Measurements from ENCODE around the gene FBLN1. TPM values are rescaled to one million over a fixed set of nuclear protein-coding genes. Genes with fewer than 3 reads are reported as not detected.

The FBLN1 gene
- polyA plus RNA-seq, 1 of the 3 experiments (the other 2 are of a cell fraction): 147 TPM

DNA sequence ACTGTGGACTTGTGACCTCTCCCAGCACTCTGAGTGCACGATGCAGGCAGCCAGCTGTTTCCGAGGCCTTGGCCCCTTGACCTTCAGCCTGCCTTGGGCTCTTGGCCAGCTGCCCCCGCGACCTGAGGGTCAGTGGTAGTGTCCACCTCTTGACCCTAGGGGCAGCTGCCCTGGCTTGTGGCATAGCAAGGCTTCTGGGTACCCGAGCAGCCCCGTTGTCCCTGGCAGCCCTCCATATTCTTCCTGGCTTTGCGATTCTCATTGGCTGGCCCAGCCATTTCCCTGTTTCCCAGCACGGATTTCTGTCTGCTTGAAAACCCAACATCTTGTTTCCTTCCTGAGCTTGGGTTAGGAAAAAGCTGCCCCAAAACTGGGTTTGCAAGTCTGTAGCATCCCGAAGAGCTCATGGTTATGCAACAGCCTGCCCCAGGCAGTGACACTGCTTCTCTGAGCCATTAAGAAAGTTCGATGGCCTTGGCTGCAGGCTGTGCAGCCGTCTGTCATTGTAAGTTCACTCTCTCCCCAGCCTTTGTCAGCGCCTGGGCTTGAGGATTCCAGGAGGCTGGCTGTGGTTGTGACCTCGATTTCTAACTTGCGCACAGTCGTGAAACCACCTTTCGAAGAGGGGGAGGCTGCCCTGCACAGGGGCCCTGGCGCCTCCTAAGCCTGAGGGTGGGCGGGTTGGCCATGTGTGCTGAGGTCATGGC, 48.8 kb downstream of the FBLN1 start:
- no peaks in the 10 kb centered on the region for H3K79me2 ChIP-seq (ENCODE audit: insufficient read depth)
- WGBS (ENCODE audit: low lambda C conversion rate): 86% methylated on average over 8 of the region's 18 CpGs
- no peak overlapping the region for H3K9ac ChIP-seq
- ChIA-PET POLR2A (no interaction called here), CTCF (interaction anchor here (0.6 to 7.6 kb wide), 8 partner anchors 11 to 571 kb away, joined by 3 to 108 read pairs (median 4); partner anchors contain the start of gene FBLN1)
- no peaks in the 10 kb centered on the region for H4K20me1 ChIP-seq (ENCODE audit: insufficient read depth)
- no peak for DNase-seq
- no peak overlapping the region for H2AFZ ChIP-seq (ENCODE audit: low read depth)
- H3K36me3 ChIP-seq (replicated peaks in 1 of 2; ENCODE audit: control insufficient read depth in 1 of 2, insufficient read depth in 2 of 2, low read length in 1 of 2): peaks cover 0 to 36% of the 10 kb centered on the region in 2 experiments
- H3K9me2 ChIP-seq: no peaks in the 10 kb centered on the region
- no peak overlapping the region for H3K4me3 ChIP-seq (ENCODE audit: low read depth in 2 of 2, low read length in 1 of 2)
- H3K27ac ChIP-seq (ENCODE audit: low read depth in 2 of 2, low read length in 1 of 2): no peak overlapping the region; a peak in 1 of 4 replicates
- H3K4me2 ChIP-seq: no peak overlapping the region
- TF ChIP-seq POLR2AphosphoS5 (IDR thresholded peaks at IDR 0.05; ENCODE audit: low read depth, low read length): no peak
- no peak for TF ChIP-seq EZH2phosphoT487 (IDR thresholded peaks at IDR 0.05; ENCODE audit: borderline replicate concordance, low read depth)
- TF ChIP-seq TCF12 (IDR thresholded peaks at IDR 0.05): no peak
- no peak for TF ChIP-seq YY1 (IDR thresholded peaks at IDR 0.05; ENCODE audit: low read depth)
- no peak for TF ChIP-seq ELF1 (IDR thresholded peaks at IDR 0.05)
- TF ChIP-seq, protein P1, sequence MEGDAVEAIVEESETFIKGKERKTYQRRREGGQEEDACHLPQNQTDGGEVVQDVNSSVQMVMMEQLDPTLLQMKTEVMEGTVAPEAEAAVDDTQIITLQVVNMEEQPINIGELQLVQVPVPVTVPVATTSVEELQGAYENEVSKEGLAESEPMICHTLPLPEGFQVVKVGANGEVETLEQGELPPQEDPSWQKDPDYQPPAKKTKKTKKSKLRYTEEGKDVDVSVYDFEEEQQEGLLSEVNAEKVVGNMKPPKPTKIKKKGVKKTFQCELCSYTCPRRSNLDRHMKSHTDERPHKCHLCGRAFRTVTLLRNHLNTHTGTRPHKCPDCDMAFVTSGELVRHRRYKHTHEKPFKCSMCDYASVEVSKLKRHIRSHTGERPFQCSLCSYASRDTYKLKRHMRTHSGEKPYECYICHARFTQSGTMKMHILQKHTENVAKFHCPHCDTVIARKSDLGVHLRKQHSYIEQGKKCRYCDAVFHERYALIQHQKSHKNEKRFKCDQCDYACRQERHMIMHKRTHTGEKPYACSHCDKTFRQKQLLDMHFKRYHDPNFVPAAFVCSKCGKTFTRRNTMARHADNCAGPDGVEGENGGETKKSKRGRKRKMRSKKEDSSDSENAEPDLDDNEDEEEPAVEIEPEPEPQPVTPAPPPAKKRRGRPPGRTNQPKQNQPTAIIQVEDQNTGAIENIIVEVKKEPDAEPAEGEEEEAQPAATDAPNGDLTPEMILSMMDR (IDR thresholded peaks at IDR 0.05): no peak
- no peak for TF ChIP-seq RFX5 (IDR thresholded peaks at IDR 0.05; ENCODE audit: low read length)
- no peak for TF ChIP-seq SIN3A (IDR thresholded peaks at IDR 0.05; ENCODE audit: borderline replicate concordance, low read depth, low read length)
- TF ChIP-seq, protein P2, sequence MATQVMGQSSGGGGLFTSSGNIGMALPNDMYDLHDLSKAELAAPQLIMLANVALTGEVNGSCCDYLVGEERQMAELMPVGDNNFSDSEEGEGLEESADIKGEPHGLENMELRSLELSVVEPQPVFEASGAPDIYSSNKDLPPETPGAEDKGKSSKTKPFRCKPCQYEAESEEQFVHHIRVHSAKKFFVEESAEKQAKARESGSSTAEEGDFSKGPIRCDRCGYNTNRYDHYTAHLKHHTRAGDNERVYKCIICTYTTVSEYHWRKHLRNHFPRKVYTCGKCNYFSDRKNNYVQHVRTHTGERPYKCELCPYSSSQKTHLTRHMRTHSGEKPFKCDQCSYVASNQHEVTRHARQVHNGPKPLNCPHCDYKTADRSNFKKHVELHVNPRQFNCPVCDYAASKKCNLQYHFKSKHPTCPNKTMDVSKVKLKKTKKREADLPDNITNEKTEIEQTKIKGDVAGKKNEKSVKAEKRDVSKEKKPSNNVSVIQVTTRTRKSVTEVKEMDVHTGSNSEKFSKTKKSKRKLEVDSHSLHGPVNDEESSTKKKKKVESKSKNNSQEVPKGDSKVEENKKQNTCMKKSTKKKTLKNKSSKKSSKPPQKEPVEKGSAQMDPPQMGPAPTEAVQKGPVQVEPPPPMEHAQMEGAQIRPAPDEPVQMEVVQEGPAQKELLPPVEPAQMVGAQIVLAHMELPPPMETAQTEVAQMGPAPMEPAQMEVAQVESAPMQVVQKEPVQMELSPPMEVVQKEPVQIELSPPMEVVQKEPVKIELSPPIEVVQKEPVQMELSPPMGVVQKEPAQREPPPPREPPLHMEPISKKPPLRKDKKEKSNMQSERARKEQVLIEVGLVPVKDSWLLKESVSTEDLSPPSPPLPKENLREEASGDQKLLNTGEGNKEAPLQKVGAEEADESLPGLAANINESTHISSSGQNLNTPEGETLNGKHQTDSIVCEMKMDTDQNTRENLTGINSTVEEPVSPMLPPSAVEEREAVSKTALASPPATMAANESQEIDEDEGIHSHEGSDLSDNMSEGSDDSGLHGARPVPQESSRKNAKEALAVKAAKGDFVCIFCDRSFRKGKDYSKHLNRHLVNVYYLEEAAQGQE (IDR thresholded peaks at IDR 0.05; ENCODE audit: low read depth, low read length): no peak
- TF ChIP-seq NFIC (IDR thresholded peaks at IDR 0.05; ENCODE audit: borderline replicate concordance): no peak
- TF ChIP-seq GATA2 (CRISPR knock-in tag; IDR thresholded peaks at IDR 0.05): no peak
- no peak for TF ChIP-seq NRF1 (IDR thresholded peaks at IDR 0.05; ENCODE audit: low read depth, low read length)
- TF ChIP-seq, protein P3, sequence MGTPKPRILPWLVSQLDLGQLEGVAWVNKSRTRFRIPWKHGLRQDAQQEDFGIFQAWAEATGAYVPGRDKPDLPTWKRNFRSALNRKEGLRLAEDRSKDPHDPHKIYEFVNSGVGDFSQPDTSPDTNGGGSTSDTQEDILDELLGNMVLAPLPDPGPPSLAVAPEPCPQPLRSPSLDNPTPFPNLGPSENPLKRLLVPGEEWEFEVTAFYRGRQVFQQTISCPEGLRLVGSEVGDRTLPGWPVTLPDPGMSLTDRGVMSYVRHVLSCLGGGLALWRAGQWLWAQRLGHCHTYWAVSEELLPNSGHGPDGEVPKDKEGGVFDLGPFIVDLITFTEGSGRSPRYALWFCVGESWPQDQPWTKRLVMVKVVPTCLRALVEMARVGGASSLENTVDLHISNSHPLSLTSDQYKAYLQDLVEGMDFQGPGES (IDR thresholded peaks at IDR 0.05; ENCODE audit: low read depth, low read length): no peak
- no peak for TF ChIP-seq GABPA (IDR thresholded peaks at IDR 0.05; ENCODE audit: low read depth)
- no peak for TF ChIP-seq RCOR1 (IDR thresholded peaks at IDR 0.05; ENCODE audit: low read length)
- H3F3A ChIP-seq (replicated peaks; ENCODE audit: insufficient read depth): peaks cover 9% of the 10 kb centered on the region
- H3K27me3 ChIP-seq (ENCODE audit: insufficient read depth): no peaks in the 10 kb centered on the region
- H3K9me3 ChIP-seq: no peaks in the 10 kb centered on the region
- H3K4me1 ChIP-seq (ENCODE audit: control insufficient read depth in 1 of 2, insufficient read depth in 2 of 2, low read depth in 1 of 2, low read length in 1 of 2): peaks cover 0 to 18% of the 10 kb centered on the region in 2 experiments; a peak in 1 of 4 replicates
